Gastroesophageal sphincter (tissue), 3 donors: Measurements from ENCODE around the gene FAM47E.

Experiments
- CTCF ChIP-seq, 4 experiments: fragments of 200-600 bp in 2 of 4; fragments of 450-650 bp in 2 of 4; sonication (generic) in 1 of 4; IDR thresholded peaks; one replicate each; pipeline ENCODE4 v1.5.1; 2017 to 2019; ENCODE audit warnings: antibody characterized with exemption in 4 of 4, mild to moderate bottlenecking in 2 of 4, moderate library complexity in 2 of 4
- POLR2A ChIP-seq, 2 donors: fragments of 450-650 bp; IDR thresholded peaks; one replicate each; pipeline ENCODE4 v1.6.1; 2017; ENCODE audit warnings: antibody characterized with exemption in 2 of 2, mild to moderate bottlenecking in 2 of 2, moderate library complexity in 1 of 2
- POLR2AphosphoS5 ChIP-seq: sonication (generic); formaldehyde crosslinking; IDR thresholded peaks from one replicate; pipeline ENCODE4 v1.6.1; 2017; ENCODE audit warnings: antibody characterized with exemption

- TF ChIP-seq CTCF (IDR thresholded peaks at IDR 0.05) (no peak), POLR2AphosphoS5 (no peak), POLR2A (IDR thresholded peaks at IDR 0.05) (no peak)
These were observed 31.6 kb downstream of the FAM47E start for GRCh38 chr4:76282941-76283689.
